ENCODE data around the gene LARGE2. TPM values are rescaled to one million over a fixed set of nuclear protein-coding genes. Genes with fewer than 3 reads are reported as not detected.

Gene LARGE2
- total RNA-seq, 4 donors from 2014 or later = 0.17 TPM; not detected in 3

GRCh38 chr11:45945397-45945999, 23.0 kb downstream of the LARGE2 start:
- H3K9me3 ChIP-seq = no peaks in the 10 kb centered on the region
- peaks cover 0 to 7% (median 0%) of the 10 kb centered on the region in 4 donors for H3K4me1 ChIP-seq
- H3K4me3 ChIP-seq = no peak overlapping the region
- DNase-seq (ENCODE audit: extremely low spot score) = peak; percentile 70
- H3K27me3 ChIP-seq = no peaks in the 10 kb centered on the region
- TF ChIP-seq, protein P1, sequence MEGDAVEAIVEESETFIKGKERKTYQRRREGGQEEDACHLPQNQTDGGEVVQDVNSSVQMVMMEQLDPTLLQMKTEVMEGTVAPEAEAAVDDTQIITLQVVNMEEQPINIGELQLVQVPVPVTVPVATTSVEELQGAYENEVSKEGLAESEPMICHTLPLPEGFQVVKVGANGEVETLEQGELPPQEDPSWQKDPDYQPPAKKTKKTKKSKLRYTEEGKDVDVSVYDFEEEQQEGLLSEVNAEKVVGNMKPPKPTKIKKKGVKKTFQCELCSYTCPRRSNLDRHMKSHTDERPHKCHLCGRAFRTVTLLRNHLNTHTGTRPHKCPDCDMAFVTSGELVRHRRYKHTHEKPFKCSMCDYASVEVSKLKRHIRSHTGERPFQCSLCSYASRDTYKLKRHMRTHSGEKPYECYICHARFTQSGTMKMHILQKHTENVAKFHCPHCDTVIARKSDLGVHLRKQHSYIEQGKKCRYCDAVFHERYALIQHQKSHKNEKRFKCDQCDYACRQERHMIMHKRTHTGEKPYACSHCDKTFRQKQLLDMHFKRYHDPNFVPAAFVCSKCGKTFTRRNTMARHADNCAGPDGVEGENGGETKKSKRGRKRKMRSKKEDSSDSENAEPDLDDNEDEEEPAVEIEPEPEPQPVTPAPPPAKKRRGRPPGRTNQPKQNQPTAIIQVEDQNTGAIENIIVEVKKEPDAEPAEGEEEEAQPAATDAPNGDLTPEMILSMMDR (IDR thresholded peaks at IDR 0.05) = no peak
- TF ChIP-seq EP300 (IDR thresholded peaks at IDR 0.05) (no peak), POLR2A (IDR thresholded peaks at IDR 0.05; ENCODE audit: low read depth) (no peak)
- H3K36me3 ChIP-seq = peaks cover 39 to 92% (median 79%) of the 10 kb centered on the region in 4 donors
- intact Hi-C loops (cut with DNase I) = no loop called here
- WGBS = 62% methylated on average over 3 of the region's 3 CpGs
- no peak overlapping the region for H3K27ac ChIP-seq (replicated peaks in 1 of 4)

GRCh38 chr11:45947885-45948284, 25.4 kb downstream of the LARGE2 start:
- H3K4me1 ChIP-seq = peaks cover 0 to 7% (median 0%) of the 10 kb centered on the region in 4 donors
- H3K4me3 ChIP-seq = no peak overlapping the region
- TF ChIP-seq POLR2A (IDR thresholded peaks at IDR 0.05; ENCODE audit: low read depth) = no peak
- no peak for TF ChIP-seq POLR2AphosphoS5 (IDR thresholded peaks at IDR 0.05)
- TF ChIP-seq EP300 (IDR thresholded peaks at IDR 0.05) = no peak
- TF ChIP-seq, protein P1 (IDR thresholded peaks at IDR 0.05) = no peak
- peaks cover 39 to 99% (median 82%) of the 10 kb centered on the region in 4 donors for H3K36me3 ChIP-seq
- 93% methylated on average over 1 of the region's 1 CpG for WGBS
- intact Hi-C loops (cut with DNase I) = no loop called here
- DNase-seq (ENCODE audit: extremely low spot score) = peak; percentile 10
- no peaks in the 10 kb centered on the region for H3K27me3 ChIP-seq
- H3K27ac ChIP-seq (replicated peaks in 1 of 4) = no peak overlapping the region
- H3K9me3 ChIP-seq = no peaks in the 10 kb centered on the region

DNA sequence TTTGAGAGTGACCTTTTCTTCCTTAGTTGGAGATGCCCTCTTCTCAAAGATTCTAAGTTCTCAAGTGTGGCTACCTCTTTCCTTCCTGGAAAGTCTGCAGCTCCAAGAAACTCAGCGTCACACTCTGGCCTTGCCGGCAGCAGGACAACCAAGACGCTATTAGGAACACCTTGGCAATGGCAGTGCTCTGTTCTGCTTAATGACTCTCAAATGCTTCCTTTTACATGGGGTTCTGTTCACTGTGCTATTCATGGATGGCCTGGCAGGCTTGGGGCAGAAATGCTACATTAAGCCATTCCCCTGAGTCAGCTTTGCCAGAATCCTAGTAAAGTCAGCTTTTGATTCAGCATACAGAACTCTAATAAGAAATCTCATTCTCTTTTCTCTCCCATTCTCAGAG, 25.9 kb downstream of the LARGE2 start:
- TF ChIP-seq POLR2A (IDR thresholded peaks at IDR 0.05; ENCODE audit: low read depth) (no peak), POLR2AphosphoS5 (IDR thresholded peaks at IDR 0.05) (no peak), EP300 (IDR thresholded peaks at IDR 0.05) (no peak)
- TF ChIP-seq, protein P1 (IDR thresholded peaks at IDR 0.05) = no peak
- Histone ChIP-seq H3K36me3 (peaks cover 41 to 99% (median 84%) of the 10 kb centered on the region in 4 donors), H3K27me3 (no peaks in the 10 kb centered on the region), H3K27ac (replicated peaks in 1 of 4) (no peak overlapping the region), H3K4me3 (no peak overlapping the region), H3K9me3 (no peaks in the 10 kb centered on the region), H3K4me1 (peaks cover 0 to 7% (median 0%) of the 10 kb centered on the region in 4 donors)
- peak; percentile 5 for DNase-seq (ENCODE audit: extremely low spot score)
- WGBS = 82% methylated on average over 3 of the region's 3 CpGs
- intact Hi-C loops (cut with DNase I) = no loop called here

DNA sequence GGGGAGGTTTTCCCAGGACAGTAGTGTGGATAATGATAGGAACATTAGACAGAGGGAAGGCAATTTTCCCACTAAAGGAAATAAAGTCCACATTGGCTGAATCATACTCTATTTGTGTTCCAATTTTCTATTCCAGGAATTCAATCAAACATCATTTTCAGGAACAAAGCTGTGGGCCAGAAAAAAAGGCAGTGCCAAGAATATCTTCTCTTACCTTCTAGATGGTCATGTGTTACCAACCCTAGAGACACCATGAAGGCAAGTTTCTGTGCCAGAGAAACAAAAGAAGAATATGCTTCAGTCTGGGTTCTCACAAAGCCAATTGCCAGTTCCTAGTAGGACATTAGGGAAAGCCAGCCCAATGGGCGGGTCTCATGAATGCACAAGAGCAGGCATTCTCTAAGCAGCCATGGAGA, 27.5 kb downstream of the LARGE2 start:
- intact Hi-C loops (cut with DNase I) = no loop called here
- H3K4me1 ChIP-seq = peaks cover 0 to 7% (median 0%) of the 10 kb centered on the region in 4 donors
- H3K9me3 ChIP-seq = no peaks in the 10 kb centered on the region
- no peaks in the 10 kb centered on the region for H3K27me3 ChIP-seq
- no peak overlapping the region for H3K4me3 ChIP-seq
- peak; percentile 75 for DNase-seq (ENCODE audit: extremely low spot score)
- no peak overlapping the region for H3K27ac ChIP-seq (replicated peaks in 1 of 4)
- 89% methylated on average over 1 of the region's 1 CpG for WGBS
- H3K36me3 ChIP-seq = peaks cover 28 to 88% (median 79%) of the 10 kb centered on the region in 4 donors
- no peak for TF ChIP-seq POLR2AphosphoS5 (IDR thresholded peaks at IDR 0.05)
- no peak for TF ChIP-seq EP300 (IDR thresholded peaks at IDR 0.05)
- TF ChIP-seq, protein P1 (IDR thresholded peaks at IDR 0.05) = no peak
- no peak for TF ChIP-seq POLR2A (IDR thresholded peaks at IDR 0.05; ENCODE audit: low read depth)
